ENCODE measurements around the gene DSCAM. TPM values are rescaled to one million over a fixed set of nuclear protein-coding genes. Genes with fewer than 3 reads are reported as not detected.
A peak's percentile ranks its signal among the peaks of the same experiment; 100 is the strongest.

DSCAM gene
- total RNA-seq, 2 donors from 2014 or later, result not detected

- H3K4me3 ChIP-seq, result no peak overlapping the region
- H3K27ac ChIP-seq, result no peak overlapping the region
- TF ChIP-seq CTCF (IDR thresholded peaks at IDR 0.05), result no peak
- no peak for DNase-seq (ENCODE audit: low spot score)
- H3K36me3 ChIP-seq, result no peaks in the 10 kb centered on the region
- H3K27me3 ChIP-seq, result no peaks in the 10 kb centered on the region
- H3K4me1 ChIP-seq, result peaks cover 0 to 12% of the 10 kb centered on the region in 2 donors
- no peaks in the 10 kb centered on the region for H3K9me3 ChIP-seq
Measured at GRCh38 chr21:40056031-40056430, 790.9 kb downstream of the DSCAM start.

GRCh38 chr21:40054403-40054802 is 792.6 kb downstream of the DSCAM start:
- no peak overlapping the region for H3K4me3 ChIP-seq
- H3K36me3 ChIP-seq, result no peaks in the 10 kb centered on the region
- H3K9me3 ChIP-seq, result no peaks in the 10 kb centered on the region
- DNase-seq (ENCODE audit: low spot score), result peak; percentile 60
- no peaks in the 10 kb centered on the region for H3K27me3 ChIP-seq
- TF ChIP-seq CTCF (IDR thresholded peaks at IDR 0.05), result no peak
- H3K4me1 ChIP-seq, result peaks cover 0 to 12% of the 10 kb centered on the region in 2 donors
- H3K27ac ChIP-seq, result peak overlapping the region in 1 of 2 donors; percentile 82

GRCh38 chr21:40053007-40053406 is 794.0 kb downstream of the DSCAM start:
- Histone ChIP-seq H3K4me1 (peaks cover 0 to 12% of the 10 kb centered on the region in 2 donors), H3K9me3 (no peaks in the 10 kb centered on the region), H3K36me3 (no peaks in the 10 kb centered on the region), H3K27ac (peak overlapping the region; percentile 31 to 82), H3K4me3 (no peak overlapping the region), H3K27me3 (no peaks in the 10 kb centered on the region)
- no peak for DNase-seq (ENCODE audit: low spot score)
- no peak for TF ChIP-seq CTCF (IDR thresholded peaks at IDR 0.05)

GRCh38 chr21:40052276-40052675 is 794.7 kb downstream of the DSCAM start:
- Histone ChIP-seq H3K27ac (peak overlapping the region in 1 of 2 donors; percentile 82), H3K9me3 (no peaks in the 10 kb centered on the region), H3K27me3 (no peaks in the 10 kb centered on the region), H3K36me3 (no peaks in the 10 kb centered on the region), H3K4me1 (peaks cover 0 to 12% of the 10 kb centered on the region in 2 donors), H3K4me3 (no peak overlapping the region)
- TF ChIP-seq CTCF (IDR thresholded peaks at IDR 0.05), result no peak
- no peak for DNase-seq (ENCODE audit: low spot score)

- Histone ChIP-seq H3K4me1 (peaks cover 0 to 12% of the 10 kb centered on the region in 2 donors), H3K9me3 (no peaks in the 10 kb centered on the region), H3K27ac (peak overlapping the region in 1 of 2 donors; percentile 82), H3K27me3 (no peaks in the 10 kb centered on the region), H3K4me3 (no peak overlapping the region), H3K36me3 (no peaks in the 10 kb centered on the region)
- no peak for TF ChIP-seq CTCF (IDR thresholded peaks at IDR 0.05)
- no peak for DNase-seq (ENCODE audit: low spot score)
Measured at GRCh38 chr21:40051801-40052200, 795.2 kb downstream of the DSCAM start.

- H3K27me3 ChIP-seq, result no peaks in the 10 kb centered on the region
- H3K4me1 ChIP-seq, result peaks cover 0 to 12% of the 10 kb centered on the region in 2 donors
- H3K4me3 ChIP-seq, result no peak overlapping the region
- no peak overlapping the region for H3K27ac ChIP-seq
- H3K36me3 ChIP-seq, result no peaks in the 10 kb centered on the region
- DNase-seq (ENCODE audit: low spot score), result no peak
- no peaks in the 10 kb centered on the region for H3K9me3 ChIP-seq
- no peak for TF ChIP-seq CTCF (IDR thresholded peaks at IDR 0.05)
Measured at GRCh38 chr21:40049931-40050290, 797.0 kb downstream of the DSCAM start.

All from right atrium auricular region (tissue), 2 donors.